PFSK-1 (cell line): ENCODE measurements around the gene EED.

Experiments used
- POLR2AphosphoS5 ChIP-seq: IDR thresholded peaks from 2 replicates; pipeline ENCODE4 v1.6.1; 2012; ENCODE audit warnings: low read depth, mild to moderate bottlenecking, control low read depth, low read length, moderate library complexity
- SIN3A ChIP-seq: IDR thresholded peaks from 2 replicates; pipeline ENCODE4 v1.6.1; 2012; ENCODE audit warnings: mild to moderate bottlenecking, low read length, moderate library complexity, borderline replicate concordance; ENCODE audit not compliant: insufficient read depth
- TF ChIP-seq, protein P1 (sequence below), 2 experiments: IDR thresholded peaks; 2 replicates each; pipeline versions ENCODE4 v1.6.1 to v1.8.0; 2011 to 2012; ENCODE audit warnings: low read depth in 2 of 2, low read length in 2 of 2, control low read depth in 1 of 2, inconsistent platforms in 1 of 2, mild to moderate bottlenecking in 1 of 2, moderate library complexity in 1 of 2; ENCODE audit not compliant: insufficient read depth in 1 of 2

GRCh38 chr11:86199354-86199753 is 45.2 kb upstream of the EED start:
- TF ChIP-seq POLR2AphosphoS5 (no peak), SIN3A (no peak)
- TF ChIP-seq, protein P1, sequence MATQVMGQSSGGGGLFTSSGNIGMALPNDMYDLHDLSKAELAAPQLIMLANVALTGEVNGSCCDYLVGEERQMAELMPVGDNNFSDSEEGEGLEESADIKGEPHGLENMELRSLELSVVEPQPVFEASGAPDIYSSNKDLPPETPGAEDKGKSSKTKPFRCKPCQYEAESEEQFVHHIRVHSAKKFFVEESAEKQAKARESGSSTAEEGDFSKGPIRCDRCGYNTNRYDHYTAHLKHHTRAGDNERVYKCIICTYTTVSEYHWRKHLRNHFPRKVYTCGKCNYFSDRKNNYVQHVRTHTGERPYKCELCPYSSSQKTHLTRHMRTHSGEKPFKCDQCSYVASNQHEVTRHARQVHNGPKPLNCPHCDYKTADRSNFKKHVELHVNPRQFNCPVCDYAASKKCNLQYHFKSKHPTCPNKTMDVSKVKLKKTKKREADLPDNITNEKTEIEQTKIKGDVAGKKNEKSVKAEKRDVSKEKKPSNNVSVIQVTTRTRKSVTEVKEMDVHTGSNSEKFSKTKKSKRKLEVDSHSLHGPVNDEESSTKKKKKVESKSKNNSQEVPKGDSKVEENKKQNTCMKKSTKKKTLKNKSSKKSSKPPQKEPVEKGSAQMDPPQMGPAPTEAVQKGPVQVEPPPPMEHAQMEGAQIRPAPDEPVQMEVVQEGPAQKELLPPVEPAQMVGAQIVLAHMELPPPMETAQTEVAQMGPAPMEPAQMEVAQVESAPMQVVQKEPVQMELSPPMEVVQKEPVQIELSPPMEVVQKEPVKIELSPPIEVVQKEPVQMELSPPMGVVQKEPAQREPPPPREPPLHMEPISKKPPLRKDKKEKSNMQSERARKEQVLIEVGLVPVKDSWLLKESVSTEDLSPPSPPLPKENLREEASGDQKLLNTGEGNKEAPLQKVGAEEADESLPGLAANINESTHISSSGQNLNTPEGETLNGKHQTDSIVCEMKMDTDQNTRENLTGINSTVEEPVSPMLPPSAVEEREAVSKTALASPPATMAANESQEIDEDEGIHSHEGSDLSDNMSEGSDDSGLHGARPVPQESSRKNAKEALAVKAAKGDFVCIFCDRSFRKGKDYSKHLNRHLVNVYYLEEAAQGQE (IDR thresholded peaks at IDR 0.05; ENCODE audit: insufficient read depth in 1 of 2, low read depth in 2 of 2, low read length in 2 of 2), result no peak
